Superior temporal gyrus (tissue), 1 donor: Measurements from ENCODE around the gene R3HDML.
"Not testable (repeated sequence)": the region's sequence is repeated elsewhere in the genome, so short reads cannot be mapped to it uniquely, and the experiment has no call there.

Source experiments
- DNase-seq: peaks from one replicate; pipeline ENCODE4 v3.0.0-alpha.2; 2016; ENCODE audit errors: extremely low spot score

R3HDML gene

GRCh38 chr20:44328428-44328827, 8.4 kb upstream of the R3HDML start:
- no peak for DNase-seq

- no peak for DNase-seq
Observed at GRCh38 chr20:44331201-44331600, 5.6 kb upstream of the R3HDML start.

GRCh38 chr20:44334306-44334705, 2.5 kb upstream of the R3HDML start:
- no peak for DNase-seq

- DNase-seq, result no peak
Observed at GRCh38 chr20:44334709-44335108, 2.1 kb upstream of the R3HDML start.

- no peak for DNase-seq
Observed at GRCh38 chr20:44335675-44336074, 1.2 kb upstream of the R3HDML start.

GRCh38 chr20:44336086-44336485, 757 bp upstream of the R3HDML start:
- no peak for DNase-seq

- DNase-seq, result no peak
Observed at GRCh38 chr20:44342248-44342647, 5.4 kb downstream of the R3HDML start.

GRCh38 chr20:44343162-44343675, 6.4 kb downstream of the R3HDML start:
- no peak for DNase-seq

- DNase-seq, result no peak
Observed at GRCh38 chr20:44344723-44345122, 7.9 kb downstream of the R3HDML start.

- DNase-seq, result no peak
Observed at GRCh38 chr20:44345147-44345546, 8.3 kb downstream of the R3HDML start.

- DNase-seq, result not testable (repeated sequence)
Observed at GRCh38 chr20:44345941-44346340, 9.1 kb downstream of the R3HDML start.

GRCh38 chr20:44348168-44348659, 11.4 kb downstream of the R3HDML start:
- DNase-seq, result no peak

GRCh38 chr20:44349349-44349748, 12.5 kb downstream of the R3HDML start:
- no peak for DNase-seq

- no peak for DNase-seq
Observed at GRCh38 chr20:44350567-44350966, 13.7 kb downstream of the R3HDML start.

- DNase-seq, result no peak
Observed at GRCh38 chr20:44354979-44355497, 18.2 kb downstream of the R3HDML start.

- DNase-seq, result no peak
Observed at GRCh38 chr20:44355498-44356352, 18.9 kb downstream of the R3HDML start, which contains the start of gene HNF4A. HNF4A (plus strand) TSS chr20:44355699; CDS start chr20:44355805, 106 bp downstream.

- DNase-seq, result no peak
Observed at GRCh38 chr20:44356353-44356723, 19.5 kb downstream of the R3HDML start.

- DNase-seq, result no peak
Observed at GRCh38 chr20:44357020-44357419, 20.2 kb downstream of the R3HDML start.

- DNase-seq, result no peak
Observed at GRCh38 chr20:44357555-44358125, 20.8 kb downstream of the R3HDML start.

- DNase-seq, result no peak
Observed at GRCh38 chr20:44358776-44359175, 21.9 kb downstream of the R3HDML start.

GRCh38 chr20:44360221-44360620, 23.4 kb downstream of the R3HDML start:
- DNase-seq, result no peak

- DNase-seq, result no peak
Observed at GRCh38 chr20:44361021-44361420, 24.2 kb downstream of the R3HDML start.

- no peak for DNase-seq
Observed at GRCh38 chr20:44362466-44362940, 25.7 kb downstream of the R3HDML start.
